Glomerular visceral epithelial cell (primary cell): ENCODE measurements around the gene AAGAB.
"Not testable (repeated sequence)": the region's sequence is repeated elsewhere in the genome, so short reads cannot be mapped to it uniquely, and the experiment has no call there.

ENCODE experiments used
- DNase-seq: peaks from one replicate; pipeline ENCODE4 v3.0.0-alpha.2; 2016; ENCODE audit errors: extremely low spot score

Gene AAGAB

DNA sequence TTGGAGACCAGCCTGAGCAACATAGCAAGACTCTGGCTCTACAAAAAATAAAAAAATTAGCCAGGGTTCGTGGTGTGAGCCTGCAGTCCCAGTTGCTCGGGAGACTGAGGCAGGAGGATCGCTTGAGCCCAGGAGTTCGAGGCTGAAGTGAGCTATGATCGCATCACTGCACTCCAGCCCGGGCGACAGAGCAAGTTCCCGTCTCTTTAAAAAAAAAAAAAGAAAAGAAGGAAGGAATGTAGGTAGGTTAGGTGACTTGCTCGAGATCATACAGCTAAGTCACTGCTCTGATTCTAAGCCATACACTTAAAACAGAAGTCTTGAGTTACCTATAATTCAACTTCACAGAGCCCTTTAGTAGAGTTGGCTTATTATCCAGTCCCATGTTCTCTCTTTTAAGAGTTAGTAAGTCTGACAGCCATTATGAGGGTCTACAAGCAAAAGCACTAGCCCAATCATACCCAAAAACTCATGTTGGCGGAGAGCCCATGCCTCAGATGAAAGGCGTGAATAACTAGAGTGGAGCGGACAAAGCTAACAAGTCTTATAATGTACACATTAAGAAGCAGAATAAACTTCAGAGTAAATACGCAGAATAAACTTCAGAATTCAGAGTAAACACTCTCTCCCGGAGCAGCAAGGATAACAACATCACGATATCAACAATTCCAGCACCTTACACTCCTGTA, 768 bp downstream of the AAGAB start:
- DNase-seq, result peak; percentile 33

DNA sequence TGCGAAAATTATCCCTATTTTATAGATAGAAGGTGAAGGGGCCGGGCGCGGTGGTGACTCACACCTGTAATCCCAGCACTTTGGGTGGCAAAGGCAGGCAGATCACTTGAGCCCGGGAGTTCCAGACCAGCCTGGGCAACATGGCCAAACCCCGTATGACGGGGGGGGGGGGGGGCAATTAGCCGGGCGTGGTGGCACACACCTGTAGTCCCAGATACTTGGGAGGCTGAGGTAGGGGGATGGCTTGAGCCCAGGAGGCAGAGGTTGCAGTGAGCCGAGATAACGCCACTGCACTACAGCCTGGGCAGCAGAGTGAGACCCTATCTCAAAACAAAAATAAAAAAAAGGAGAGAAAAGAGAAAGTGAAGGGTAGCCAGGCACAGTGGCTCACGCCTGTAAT, 1.4 kb downstream of the AAGAB start:
- DNase-seq, result no peak

DNA sequence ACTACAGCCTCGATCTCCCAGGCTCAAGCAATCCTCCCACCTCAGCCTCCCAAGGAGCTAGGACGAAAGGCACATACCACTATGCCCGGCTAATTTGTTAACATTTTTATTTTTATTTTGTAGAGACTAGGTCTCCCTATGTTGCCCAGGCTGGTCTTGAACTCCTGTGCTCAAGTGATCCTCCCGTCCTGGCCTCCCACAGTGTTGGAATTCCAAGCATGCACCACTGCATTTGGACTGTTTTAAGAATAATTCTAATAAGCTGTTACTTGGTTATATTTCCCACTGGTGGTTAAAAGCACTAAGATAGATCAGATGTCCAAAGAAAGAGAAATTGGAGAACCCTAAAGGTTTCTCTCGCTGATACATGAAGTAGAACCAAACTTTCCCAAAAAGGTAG, 3.1 kb downstream of the AAGAB start:
- DNase-seq, result no peak

DNA sequence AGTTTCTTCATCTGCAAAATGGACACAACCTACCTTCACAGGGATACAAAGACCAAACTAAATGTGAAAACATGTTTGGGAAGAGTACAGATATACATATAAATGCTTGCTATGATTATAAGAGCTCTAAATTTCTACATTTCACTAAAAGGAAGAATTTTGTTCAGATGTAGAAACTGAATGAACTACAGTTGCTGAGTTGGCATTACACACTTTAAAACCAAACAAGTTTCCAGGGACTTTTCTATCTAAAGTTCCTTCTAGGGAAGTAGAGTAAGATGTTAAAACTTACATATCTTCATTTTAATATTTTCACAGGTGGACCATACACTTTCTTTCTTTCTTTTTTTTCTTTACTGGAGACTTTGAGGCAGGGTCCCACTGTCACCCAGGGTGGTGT, 4.6 kb downstream of the AAGAB start:
- no peak for DNase-seq

DNA sequence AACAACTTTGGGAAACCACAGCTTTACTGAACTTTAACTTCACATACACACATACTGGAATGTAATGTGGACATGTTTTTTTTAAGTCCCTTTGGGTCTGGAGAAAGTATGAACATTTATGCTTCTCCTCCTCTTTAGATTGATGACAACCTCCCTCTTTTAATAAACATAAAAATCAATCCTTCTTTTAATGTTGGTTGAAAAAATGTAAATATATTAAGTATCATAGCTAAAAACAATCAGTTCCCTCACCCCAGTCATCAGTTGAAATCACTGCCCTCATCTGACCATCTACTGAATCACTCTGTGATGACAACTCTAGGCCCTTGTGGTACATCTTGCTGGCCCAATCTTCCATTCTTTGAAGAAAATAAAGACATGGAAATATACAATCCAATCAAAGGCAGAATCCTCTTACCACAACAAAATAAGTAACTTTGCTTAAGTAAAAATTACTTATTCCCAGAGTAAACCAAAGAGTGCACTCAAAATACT, 6.4 kb downstream of the AAGAB start:
- DNase-seq, result no peak

DNA sequence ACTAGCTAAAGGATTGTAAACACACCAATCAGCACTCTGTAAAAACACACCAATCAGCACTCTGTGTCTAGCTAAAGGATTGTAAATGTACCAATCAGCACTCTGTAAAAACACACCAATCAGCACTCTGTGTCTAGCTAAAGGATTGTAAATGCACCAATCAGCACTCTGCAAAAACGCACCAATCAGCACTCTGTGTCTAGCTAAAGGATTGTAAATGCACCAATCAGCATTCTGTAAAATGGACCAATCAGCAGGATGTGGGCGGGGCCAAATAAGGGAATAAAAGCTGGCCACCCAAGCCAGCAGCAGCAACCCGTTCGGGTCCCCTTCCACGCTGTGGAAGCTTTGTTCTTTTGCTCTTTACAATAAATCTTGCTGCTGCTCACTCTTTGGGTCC, 7.9 kb downstream of the AAGAB start:
- not testable (repeated sequence) for DNase-seq

DNA sequence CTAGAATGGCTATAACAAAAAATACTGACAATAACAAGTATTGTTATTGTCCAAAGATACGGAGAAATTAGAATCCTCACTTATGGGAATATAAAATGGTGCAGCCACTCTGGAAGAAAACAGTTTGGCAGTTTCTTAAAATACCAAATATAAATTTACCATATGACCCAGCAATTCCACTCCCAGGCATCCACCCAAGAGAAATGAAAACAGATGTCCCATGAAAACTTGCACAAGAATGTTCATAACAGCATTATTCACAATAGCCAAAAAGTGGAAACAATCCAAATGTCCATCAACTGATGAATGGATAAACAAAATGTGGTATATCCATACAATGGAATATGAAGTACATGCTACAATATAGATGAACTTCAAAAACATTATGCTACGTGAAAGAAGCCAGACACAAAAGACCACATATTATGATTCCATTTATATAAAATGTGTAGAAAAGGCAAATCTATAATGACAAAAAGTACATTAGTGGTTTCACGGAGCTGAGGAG, 9.4 kb downstream of the AAGAB start:
- DNase-seq, result no peak

DNA sequence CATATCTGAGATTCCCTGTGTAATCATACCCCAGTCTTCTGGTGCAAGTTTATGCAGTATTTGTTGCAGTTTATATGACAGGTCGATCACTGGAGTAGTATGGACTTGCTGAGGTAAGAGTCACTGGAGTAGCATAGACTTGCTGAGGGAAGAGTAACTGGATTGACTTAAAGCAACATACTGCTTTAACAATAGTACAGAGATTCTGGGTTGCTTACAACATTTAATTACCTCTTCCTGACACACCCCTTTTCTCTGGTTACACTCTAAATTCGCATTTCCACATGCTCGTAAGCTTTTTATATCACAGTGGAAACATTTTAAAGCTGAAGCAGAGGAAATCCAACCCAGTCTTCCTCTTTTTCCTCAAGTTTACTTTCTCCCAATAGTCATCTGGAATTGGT, 11.8 kb downstream of the AAGAB start:
- no peak for DNase-seq

DNA sequence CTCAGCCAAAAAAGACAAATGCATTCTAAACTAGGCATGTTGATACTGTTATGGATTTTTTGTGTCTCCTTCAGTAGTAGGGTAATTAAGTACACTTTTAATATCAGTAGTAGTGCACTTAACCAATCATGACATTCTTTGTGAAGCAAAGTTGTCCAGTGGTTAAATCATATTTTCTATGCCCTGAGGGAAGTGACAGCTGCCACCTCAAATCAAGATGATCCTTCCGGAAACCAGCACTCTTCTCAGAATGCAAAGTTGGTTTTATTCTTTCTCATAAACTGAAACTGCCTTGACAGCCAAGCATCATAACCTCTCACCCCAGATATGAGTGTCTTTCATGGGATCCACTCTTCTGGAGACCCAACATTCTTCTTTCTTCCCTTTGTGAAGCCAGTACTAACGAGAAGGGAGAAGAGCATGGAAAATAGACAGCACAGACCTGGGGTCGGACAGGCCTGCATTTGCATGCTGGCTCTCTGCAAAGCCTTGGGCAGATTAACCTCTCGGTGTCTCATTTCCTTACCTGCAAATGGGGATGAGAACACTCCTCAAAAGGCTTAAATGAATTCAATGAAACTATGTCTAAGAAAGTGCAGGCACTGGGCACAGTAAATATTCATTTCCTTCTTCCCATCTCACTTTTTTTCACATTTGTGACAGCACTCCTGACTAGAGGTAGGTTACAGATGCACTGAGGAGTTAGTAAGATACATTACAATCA, 13.2 kb downstream of the AAGAB start:
- DNase-seq, result no peak

DNA sequence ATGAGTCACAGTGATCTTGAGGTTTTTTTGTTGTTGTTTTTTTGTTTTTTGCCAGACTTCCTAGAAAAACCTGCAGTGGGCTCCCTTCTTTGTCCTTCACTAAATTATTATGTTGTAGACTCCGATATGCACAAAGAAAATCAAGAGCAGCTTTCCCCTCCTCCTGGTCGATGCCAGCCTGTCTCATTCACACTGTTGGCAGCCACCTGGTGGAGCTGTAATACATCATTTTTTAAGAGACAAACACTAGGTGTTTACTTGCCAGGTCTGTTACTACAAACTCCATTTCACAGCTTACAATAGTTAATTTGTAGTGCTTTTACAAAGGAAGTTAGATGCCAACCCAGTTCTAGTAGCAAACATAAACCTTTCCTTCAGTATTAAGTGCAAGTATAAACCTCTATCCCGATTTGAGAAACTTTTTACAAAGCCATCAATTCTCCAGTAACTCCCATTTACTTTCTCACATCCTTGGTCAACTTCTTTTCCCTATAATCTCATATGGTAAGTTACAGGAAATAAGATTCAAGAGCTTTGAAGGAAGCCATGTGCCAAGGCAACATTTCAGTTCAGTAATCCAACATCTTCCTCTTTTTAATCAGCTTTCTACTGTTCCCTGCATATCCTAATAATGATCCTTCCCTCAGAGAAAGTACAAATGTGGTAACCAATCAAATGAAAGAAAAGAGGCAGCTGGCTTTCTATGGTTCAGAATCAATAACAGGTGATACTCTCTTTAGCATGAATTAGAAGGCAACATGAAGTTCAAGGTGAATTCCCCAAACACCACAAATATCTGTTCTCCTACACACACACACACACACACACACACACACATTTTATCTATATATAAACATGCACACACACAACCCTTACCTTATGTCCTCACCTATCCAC, 14.0 kb downstream of the AAGAB start:
- peak; percentile 33 for DNase-seq

DNA sequence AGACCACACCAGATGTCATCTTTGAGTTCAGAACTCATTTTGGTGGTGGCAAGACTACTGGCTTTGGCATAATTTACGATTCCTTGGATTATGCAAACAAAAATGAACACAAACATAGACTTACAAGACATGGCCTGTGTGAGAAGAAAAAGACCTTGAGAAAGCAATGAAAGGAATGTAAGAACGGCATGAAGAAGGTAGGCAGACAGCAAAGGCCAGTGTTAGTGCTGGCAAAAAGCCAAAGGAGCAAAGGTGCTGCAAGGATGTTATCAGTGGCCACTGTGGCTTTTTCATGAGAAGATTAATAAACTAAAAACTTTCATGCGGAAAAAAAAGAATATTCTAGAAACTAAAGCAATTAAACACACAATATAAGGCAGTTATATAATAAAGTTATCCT, 21.9 kb downstream of the AAGAB start:
- DNase-seq, result no peak

DNA sequence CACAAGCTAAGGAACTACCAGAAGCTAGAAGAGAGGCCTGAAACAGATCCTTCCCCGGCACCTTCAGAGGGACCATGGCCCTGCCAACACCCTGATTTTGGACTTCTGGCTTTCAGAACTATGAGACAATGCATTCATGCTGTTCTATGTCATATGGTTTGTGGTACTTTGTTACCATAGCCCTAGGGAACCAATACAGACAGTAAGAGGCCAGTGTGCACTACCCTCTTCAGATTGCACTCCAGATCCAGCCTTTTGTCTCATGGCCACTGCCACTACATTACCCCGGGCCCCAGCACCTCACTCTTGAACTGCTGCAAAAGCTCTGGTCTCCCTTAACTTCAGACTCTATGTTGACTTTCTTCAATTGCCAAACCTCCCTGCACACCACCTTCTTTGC, 24.0 kb downstream of the AAGAB start:
- no peak for DNase-seq

DNA sequence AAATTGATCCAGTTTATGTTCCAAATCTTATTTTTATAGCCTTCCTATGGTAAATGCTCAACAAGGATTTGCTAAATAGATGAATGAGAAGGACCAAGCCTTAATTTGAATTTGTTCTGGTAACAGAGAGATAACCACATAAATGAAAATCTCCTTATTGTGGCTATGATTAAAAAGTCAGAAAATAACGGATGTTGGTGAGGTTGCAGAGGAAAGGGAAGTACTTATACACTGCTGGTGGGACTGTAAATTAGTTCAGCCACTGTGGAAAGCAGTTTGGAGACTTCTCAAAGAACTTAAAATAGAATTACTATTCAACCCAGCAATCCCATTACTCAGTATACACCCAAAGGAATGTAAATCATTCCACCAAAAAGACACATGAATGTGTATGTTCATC, 26.2 kb downstream of the AAGAB start:
- DNase-seq, result no peak

DNA sequence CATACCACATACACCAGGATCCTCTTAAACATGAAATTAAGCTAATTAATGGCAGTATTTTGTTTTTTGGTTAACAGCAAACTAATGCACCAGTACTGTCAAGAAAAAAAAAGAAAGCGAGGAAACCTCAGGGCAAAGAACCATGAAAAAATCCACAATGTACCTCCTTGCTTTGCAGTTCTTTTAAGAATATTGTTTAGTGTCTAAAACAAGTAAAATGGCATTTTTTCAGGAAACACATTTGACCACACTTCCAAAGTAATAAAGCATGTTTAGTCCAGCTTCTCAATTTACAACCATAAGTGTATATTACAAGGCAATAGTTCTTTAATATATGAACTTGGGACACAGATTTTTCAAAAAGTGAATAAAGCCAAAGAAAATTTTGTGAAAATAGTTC, 26.6 kb downstream of the AAGAB start:
- no peak for DNase-seq

DNA sequence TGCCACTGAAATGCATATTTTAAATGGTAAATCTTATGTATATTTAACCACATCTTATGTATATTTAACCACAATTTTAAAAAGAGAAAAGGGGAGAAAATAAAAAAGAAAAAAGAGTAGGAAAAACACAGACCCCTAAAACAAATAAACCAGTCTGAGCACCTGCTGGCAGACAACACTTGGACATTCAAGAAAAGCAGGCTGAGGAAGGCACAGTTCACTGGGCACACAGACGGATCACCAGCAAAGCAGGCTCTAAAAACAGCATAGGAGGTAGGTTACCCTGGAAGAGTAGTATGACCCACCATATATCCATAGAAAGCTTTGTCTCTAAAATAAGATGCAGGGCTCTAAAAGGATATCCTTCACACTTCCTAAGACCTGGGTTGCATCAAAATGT, 27.0 kb downstream of the AAGAB start:
- DNase-seq, result no peak

DNA sequence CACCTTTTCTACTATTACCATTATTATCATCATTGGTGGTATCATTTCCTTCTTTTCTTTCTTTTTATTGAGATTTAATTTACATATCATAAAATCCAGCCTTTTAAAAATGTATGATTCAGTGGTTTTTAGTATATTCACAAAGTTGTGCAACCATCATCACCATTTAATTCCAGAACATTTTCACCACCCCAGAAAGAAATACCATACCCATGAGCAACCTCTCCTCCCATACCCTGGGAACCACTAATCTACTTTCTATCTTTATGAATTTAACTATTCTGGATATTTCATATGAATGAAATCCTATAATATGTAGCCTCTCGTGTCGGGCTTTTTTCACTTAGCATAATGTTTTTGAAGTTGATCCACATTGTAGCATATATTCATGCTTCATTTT, 29.1 kb downstream of the AAGAB start:
- DNase-seq, result no peak

DNA sequence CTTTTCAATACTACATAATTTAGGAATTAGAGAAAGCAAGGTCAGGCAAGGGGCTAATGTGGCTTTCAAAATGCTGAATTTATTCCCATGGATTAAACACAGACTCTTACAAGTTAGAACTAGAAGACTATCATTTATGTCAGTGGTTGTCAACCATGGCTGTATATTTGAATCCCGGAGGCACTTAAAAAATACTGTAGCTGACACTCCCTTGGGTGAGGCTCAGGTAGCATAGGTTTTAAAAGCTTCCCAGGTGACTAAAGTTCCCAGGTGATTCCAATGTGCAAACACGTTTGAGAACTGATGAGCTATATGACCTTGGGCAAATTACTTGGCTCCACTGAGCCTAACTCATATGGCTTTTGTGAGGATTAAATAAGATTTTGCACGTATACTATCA, 29.6 kb downstream of the AAGAB start:
- no peak for DNase-seq

DNA sequence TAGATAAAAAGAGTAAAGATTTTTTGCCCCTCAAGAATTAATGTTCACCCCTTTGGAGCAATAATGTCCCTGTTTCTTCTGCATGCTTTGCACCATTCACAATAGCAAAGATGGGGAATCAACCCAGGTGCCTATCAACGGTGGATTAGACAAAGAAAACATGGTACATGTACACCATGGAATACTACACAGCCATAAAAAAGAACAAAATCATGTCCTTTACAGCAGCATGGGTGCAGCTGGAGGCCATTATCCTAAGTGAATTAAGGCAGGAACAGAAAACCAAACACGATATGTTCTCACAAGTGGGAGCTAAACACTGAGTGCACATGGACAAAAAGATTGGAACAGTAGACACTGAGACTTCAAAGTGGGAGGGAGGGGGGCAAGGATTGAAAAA, 35.2 kb downstream of the AAGAB start:
- DNase-seq, result no peak

DNA sequence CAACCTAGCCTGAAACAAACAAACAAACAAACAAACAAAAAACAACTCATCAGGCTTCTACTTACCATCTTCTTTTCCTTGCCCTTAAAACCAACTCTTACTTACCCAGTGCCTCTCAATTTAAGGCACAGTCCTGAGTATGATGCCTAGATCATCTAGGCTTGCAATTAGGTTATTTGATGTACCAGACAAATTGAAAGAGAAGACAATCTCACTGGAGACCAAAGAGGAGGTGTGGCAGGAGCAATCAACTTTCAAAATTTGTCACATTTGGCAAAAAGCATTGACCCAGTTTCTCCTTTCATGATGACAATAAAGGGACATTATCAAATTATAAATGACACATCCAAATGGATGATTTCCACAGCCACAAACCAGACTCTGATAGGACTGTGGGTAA, 36.0 kb downstream of the AAGAB start:
- DNase-seq, result no peak

DNA sequence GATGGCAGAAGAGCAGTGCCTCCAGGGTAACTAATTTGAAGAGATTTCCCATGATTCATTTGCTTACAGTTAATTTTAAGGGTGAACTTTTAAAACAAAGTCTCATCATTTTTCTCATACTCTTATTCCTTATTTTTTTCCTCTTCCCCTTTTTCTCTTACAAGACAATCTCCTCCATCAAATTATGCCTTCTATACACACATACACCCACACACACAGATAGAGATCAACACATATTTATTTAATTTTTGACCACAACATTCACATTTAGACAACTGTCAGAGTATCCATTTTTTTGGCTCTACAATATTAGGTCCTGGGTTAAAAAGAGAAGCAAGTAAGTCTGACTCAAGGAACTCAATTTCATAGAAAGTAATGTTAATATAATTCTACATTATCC, 37.6 kb downstream of the AAGAB start:
- DNase-seq, result no peak

DNA sequence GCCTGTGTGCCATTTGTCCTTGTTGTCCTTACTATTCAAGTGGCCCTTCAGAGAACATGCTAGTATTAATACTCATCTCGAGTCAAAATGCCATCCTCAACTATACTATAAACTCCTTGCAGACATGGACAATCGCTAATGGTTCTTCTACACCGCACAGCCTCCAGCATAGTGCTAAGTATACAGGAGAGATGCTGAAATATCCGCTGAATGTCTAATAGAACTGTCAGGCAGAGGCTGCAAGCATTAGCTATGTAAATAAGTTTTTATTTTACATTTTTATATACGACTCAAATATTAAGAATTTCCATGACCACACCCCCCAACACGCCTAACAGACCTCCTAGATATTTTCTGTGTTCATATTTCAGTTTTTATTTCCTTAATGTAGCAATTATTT, 39.4 kb downstream of the AAGAB start:
- no peak for DNase-seq

DNA sequence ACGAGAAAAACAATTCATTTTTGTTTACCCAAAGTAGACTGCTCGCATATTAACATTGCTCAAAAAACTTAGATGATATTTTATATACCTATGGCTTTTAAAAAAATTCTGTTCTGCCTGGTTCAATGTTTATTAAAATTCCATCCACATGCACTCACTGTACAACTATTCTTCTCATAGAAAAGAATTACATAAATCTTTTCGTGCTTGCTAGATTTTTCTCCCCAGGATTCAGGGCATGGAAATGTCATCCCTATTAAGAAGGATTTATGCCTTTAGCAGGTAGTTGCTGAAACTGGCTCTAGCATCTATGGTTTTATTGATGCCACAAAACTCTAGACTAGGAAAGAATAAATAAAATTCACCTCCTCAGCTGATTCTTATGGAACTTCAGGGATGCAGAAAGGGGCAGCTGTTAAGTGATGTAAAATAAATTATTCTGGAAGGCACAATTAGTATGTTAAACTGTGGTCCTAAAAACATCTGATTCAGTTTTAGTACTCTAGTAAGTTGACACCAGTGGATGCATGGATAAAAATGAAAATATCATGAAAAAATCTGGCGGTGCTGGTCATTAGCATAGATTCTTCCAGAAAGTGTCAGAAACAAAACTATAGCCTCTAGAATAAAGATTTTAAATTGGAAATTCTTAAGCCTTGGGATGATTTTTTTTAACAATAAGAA, 41.6 kb downstream of the AAGAB start:
- no peak for DNase-seq
